Stimulated activated naive CD4-positive, alpha-beta T cell (primary cell): ENCODE results near the gene FAM13B.

Experiments used
- DNase-seq, 6 experiments: peaks; one replicate each; lab custom pipeline; 2025; lab: John Stamatoyannopoulos, UW

Gene FAM13B

GRCh38 chr5:137899493-137899892 lies 133.4 kb downstream of the FAM13B start:
- DNase-seq, result no peak

- no peak for DNase-seq
These were observed 136.3 kb downstream of the FAM13B start for GRCh38 chr5:137896560-137896959.

- no peak for DNase-seq
These were observed 138.3 kb downstream of the FAM13B start for GRCh38 chr5:137894586-137894985.

GRCh38 chr5:137891849-137892248 lies 141.0 kb downstream of the FAM13B start:
- no peak for DNase-seq

GRCh38 chr5:137890845-137891244 lies 142.0 kb downstream of the FAM13B start:
- no peak for DNase-seq

- peak; percentile 54 to 78 (median 72) for DNase-seq
These were observed 143.8 kb downstream of the FAM13B start, which contains the start of gene PKD2L2 for GRCh38 chr5:137888863-137889759. PKD2L2 (plus strand) TSS chr5:137889457; CDS start chr5:137889492, 35 bp downstream.

- DNase-seq, result peak in 1 of 6 experiments; percentile 36
These were observed 144.4 kb downstream of the FAM13B start for GRCh38 chr5:137888466-137888862.
